Suprapubic skin (tissue), 4 donors: ENCODE data around the gene MBNL2. TPM values are rescaled to one million over a fixed set of nuclear protein-coding genes. Genes with fewer than 3 reads are reported as not detected.

Experiments used
- DNase-seq, 2 donors: peaks; one replicate each; pipeline ENCODE4 v3.0.0-alpha.2; 2019; ENCODE audit warnings: low spot score in 2 of 2
- H3K27ac ChIP-seq: fragments of 200-600 bp; sonication (generic); one replicate; pipeline ENCODE4 v1.5.1; 2019
- H3K27me3 ChIP-seq: fragments of 200-600 bp; sonication (generic); one replicate; pipeline ENCODE4 v1.5.1; 2019
- H3K36me3 ChIP-seq: fragments of 200-600 bp; sonication (generic); one replicate; pipeline ENCODE4 v1.5.1; 2019
- H3K4me1 ChIP-seq: fragments of 200-600 bp; sonication (generic); one replicate; pipeline ENCODE4 v1.5.1; 2019
- H3K4me3 ChIP-seq: fragments of 200-600 bp; sonication (generic); one replicate; pipeline ENCODE4 v1.5.1; 2019; ENCODE audit warnings: mild to moderate bottlenecking
- H3K9me3 ChIP-seq: fragments of 200-600 bp; sonication (generic); one replicate; pipeline ENCODE4 v1.5.1; 2019
- CTCF ChIP-seq, 2 donors: fragments of 200-600 bp in 1 of 2; fragments of 450-650 bp in 1 of 2; sonication (generic) in 1 of 2; IDR thresholded peaks; one replicate each; pipeline ENCODE4 v1.5.1; 2016 to 2019; ENCODE audit warnings: antibody characterized with exemption in 2 of 2, mild to moderate bottlenecking in 1 of 2, moderate library complexity in 1 of 2
- EP300 ChIP-seq: sonication (generic); formaldehyde crosslinking; IDR thresholded peaks from one replicate; pipeline ENCODE4 v1.6.1; 2017; ENCODE audit warnings: antibody characterized with exemption
- POLR2A ChIP-seq, 2 donors: fragments of 450-650 bp; IDR thresholded peaks; one replicate each; pipeline ENCODE4 v1.6.1; 2017; ENCODE audit warnings: antibody characterized with exemption in 2 of 2, mild to moderate bottlenecking in 2 of 2, moderate library complexity in 2 of 2
- POLR2AphosphoS5 ChIP-seq, 3 donors: sonication (generic); formaldehyde crosslinking; IDR thresholded peaks; one replicate each; pipeline ENCODE4 v1.6.1; 2017; ENCODE audit warnings: antibody characterized with exemption in 3 of 3
- WGBS: methylation state at CpG from one replicate; pipeline ENCODE4 v1.1.5; 2018; 5-methylcytosine and 5-hydroxymethylcytosine counted together
- total RNA-seq, 4 donors: library from RNA; depleted of rRNA; stranded (reverse); fragments of >200 nt; gene quantifications; one replicate each; pipeline ENCODE4 v1.1.0, GENCODE V29; 2016

MBNL2 gene
- total RNA-seq, 4 donors from 2014 or later, result 64.2 to 92.4 (median 73.4) TPM

- Histone ChIP-seq H3K27me3 (no peaks in the 10 kb centered on the region), H3K36me3 (peaks cover 22% of the 10 kb centered on the region), H3K9me3 (no peaks in the 10 kb centered on the region), H3K4me3 (no peak overlapping the region), H3K27ac (no peak overlapping the region), H3K4me1 (peaks cover 10% of the 10 kb centered on the region)
- WGBS, result 85% methylated on average over 2 of the region's 2 CpGs
- no peak for DNase-seq
- TF ChIP-seq POLR2AphosphoS5 (IDR thresholded peaks at IDR 0.05) (no peak), POLR2A (IDR thresholded peaks at IDR 0.05) (no peak), CTCF (IDR thresholded peaks at IDR 0.05) (no peak), EP300 (no peak)
Measured at GRCh38 chr13:97384371-97384770, 162.2 kb downstream of the MBNL2 start.

GRCh38 chr13:97385146-97385545 lies 163.0 kb downstream of the MBNL2 start:
- H3K27me3 ChIP-seq, result no peaks in the 10 kb centered on the region
- peaks cover 21% of the 10 kb centered on the region for H3K36me3 ChIP-seq
- peaks cover 10% of the 10 kb centered on the region for H3K4me1 ChIP-seq
- no peaks in the 10 kb centered on the region for H3K9me3 ChIP-seq
- TF ChIP-seq EP300, result no peak
- TF ChIP-seq POLR2AphosphoS5 (IDR thresholded peaks at IDR 0.05), result no peak
- no peak for TF ChIP-seq CTCF (IDR thresholded peaks at IDR 0.05)
- H3K27ac ChIP-seq, result no peak overlapping the region
- H3K4me3 ChIP-seq, result no peak overlapping the region
- no peak for DNase-seq

- no peak for DNase-seq
- no peak overlapping the region for H3K4me3 ChIP-seq
- no peaks in the 10 kb centered on the region for H3K9me3 ChIP-seq
- no peak overlapping the region for H3K27ac ChIP-seq
- H3K36me3 ChIP-seq, result peaks cover 14% of the 10 kb centered on the region
- no peaks in the 10 kb centered on the region for H3K27me3 ChIP-seq
- peaks cover 10% of the 10 kb centered on the region for H3K4me1 ChIP-seq
- TF ChIP-seq CTCF (IDR thresholded peaks at IDR 0.05), result no peak
- TF ChIP-seq EP300, result no peak
- no peak for TF ChIP-seq POLR2AphosphoS5 (IDR thresholded peaks at IDR 0.05)
- TF ChIP-seq POLR2A (IDR thresholded peaks at IDR 0.05), result no peak
- 80% methylated on average over 3 of the region's 3 CpGs for WGBS
Measured at GRCh38 chr13:97385854-97386253, 163.7 kb downstream of the MBNL2 start.

- DNase-seq, result no peak
- Histone ChIP-seq H3K4me1 (peaks cover 10% of the 10 kb centered on the region), H3K27ac (peak overlapping the region; percentile 55), H3K9me3 (no peaks in the 10 kb centered on the region), H3K36me3 (peaks cover 21% of the 10 kb centered on the region), H3K4me3 (no peak overlapping the region), H3K27me3 (no peaks in the 10 kb centered on the region)
- 89% methylated on average over 4 of the region's 4 CpGs for WGBS
- TF ChIP-seq POLR2A (IDR thresholded peaks at IDR 0.05), result no peak
- no peak for TF ChIP-seq POLR2AphosphoS5 (IDR thresholded peaks at IDR 0.05)
- TF ChIP-seq EP300, result no peak
- TF ChIP-seq CTCF (IDR thresholded peaks at IDR 0.05), result no peak
Measured at GRCh38 chr13:97386801-97387484, 164.8 kb downstream of the MBNL2 start.

GRCh38 chr13:97387485-97387839 lies 165.3 kb downstream of the MBNL2 start:
- no peak for TF ChIP-seq POLR2AphosphoS5 (IDR thresholded peaks at IDR 0.05)
- TF ChIP-seq EP300, result no peak
- TF ChIP-seq CTCF (IDR thresholded peaks at IDR 0.05), result no peak
- TF ChIP-seq POLR2A (IDR thresholded peaks at IDR 0.05), result no peak
- Histone ChIP-seq H3K36me3 (peaks cover 21% of the 10 kb centered on the region), H3K27me3 (no peaks in the 10 kb centered on the region), H3K4me1 (peaks cover 10% of the 10 kb centered on the region), H3K9me3 (no peaks in the 10 kb centered on the region), H3K27ac (peak overlapping the region; percentile 55), H3K4me3 (no peak overlapping the region)
- WGBS, result 96% methylated on average over 5 of the region's 5 CpGs
- DNase-seq, result no peak
